ENCODE data around the gene SLC17A2. TPM values are rescaled to one million over a fixed set of nuclear protein-coding genes. Genes with fewer than 3 reads are reported as not detected.

SLC17A2 gene
- total RNA-seq, 6 experiments from 2014 or later, result not detected

DNA sequence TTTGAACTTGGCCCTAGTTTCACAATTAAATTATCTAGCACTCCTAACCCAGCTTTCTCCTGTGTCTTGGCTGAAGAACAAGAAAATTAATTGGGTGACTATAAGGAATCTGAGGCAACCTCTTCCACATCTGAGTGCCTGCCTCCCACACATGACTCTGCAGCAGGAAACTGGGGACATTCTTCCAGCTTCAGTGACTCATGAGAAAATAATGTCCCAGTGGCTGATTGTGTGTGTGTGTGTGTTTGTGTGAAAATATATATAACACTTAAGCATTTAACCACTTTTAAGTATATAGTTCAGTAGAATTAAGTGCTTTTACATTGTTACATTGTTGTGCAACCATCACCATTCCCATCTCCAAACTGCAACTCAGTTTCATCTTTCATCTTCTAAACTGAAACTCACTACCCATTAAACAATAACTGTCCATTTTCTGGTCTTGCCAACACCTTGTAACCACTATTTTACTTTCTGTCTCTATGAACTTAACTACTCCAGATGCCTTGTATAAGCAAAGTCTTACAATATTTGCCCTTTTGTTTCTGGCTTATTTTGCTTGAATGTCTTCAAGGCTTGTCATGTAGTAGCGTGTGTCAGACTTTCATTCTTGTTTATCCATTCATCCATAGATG lies 40.8 kb upstream of the SLC17A2 start:
- no peak for TF ChIP-seq CTCF (IDR thresholded peaks at IDR 0.05)
- no peaks in the 10 kb centered on the region for H3K9me3 Mint-ChIP-seq
- H3K27me3 Mint-ChIP-seq (ENCODE audit: insufficient read depth), result no peaks in the 10 kb centered on the region; the same call in 1 of the 2 replicates
- H3K4me1 Mint-ChIP-seq (ENCODE audit: low read depth), result peaks cover 58% of the 10 kb centered on the region
- H3K36me3 Mint-ChIP-seq (ENCODE audit: low read depth), result peaks cover 66% of the 10 kb centered on the region
- peak overlapping the region; percentile 37 for H3K4me3 Mint-ChIP-seq
- peak overlapping the region; percentile 84 for H3K27ac Mint-ChIP-seq
- DNase-seq, result peak; percentile 89

GRCh38 chr6:25968769-25969168 lies 38.3 kb upstream of the SLC17A2 start:
- H3K27ac Mint-ChIP-seq, result no peak overlapping the region; the same call in 1 of the 2 replicates
- DNase-seq, result no peak
- H3K4me1 Mint-ChIP-seq (ENCODE audit: low read depth), result peaks cover 68% of the 10 kb centered on the region
- no peaks in the 10 kb centered on the region; the same call in 1 of the 2 replicates for H3K27me3 Mint-ChIP-seq (ENCODE audit: insufficient read depth)
- H3K9me3 Mint-ChIP-seq, result no peaks in the 10 kb centered on the region
- peaks cover 62% of the 10 kb centered on the region for H3K36me3 Mint-ChIP-seq (ENCODE audit: low read depth)
- TF ChIP-seq CTCF (IDR thresholded peaks at IDR 0.05), result no peak
- H3K4me3 Mint-ChIP-seq, result no peak overlapping the region

DNA sequence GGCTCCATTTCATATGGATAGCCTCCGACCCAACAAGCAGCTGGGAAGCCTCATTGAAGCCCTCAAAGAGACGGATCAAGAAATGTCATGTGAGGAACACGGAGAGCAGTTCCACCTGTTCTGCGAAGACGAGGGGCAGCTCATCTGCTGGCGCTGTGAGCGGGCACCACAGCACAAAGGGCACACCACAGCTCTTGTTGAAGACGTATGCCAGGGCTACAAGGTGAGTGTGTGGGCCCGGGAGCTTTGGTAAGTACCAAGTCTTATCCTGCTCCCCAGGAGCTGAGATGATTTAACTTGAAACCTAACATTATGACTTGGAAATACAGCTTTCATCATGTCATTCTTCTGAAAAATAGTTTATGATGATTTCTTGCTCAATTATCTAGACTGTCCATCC lies 36.2 kb upstream of the SLC17A2 start:
- H3K9me3 Mint-ChIP-seq, result no peaks in the 10 kb centered on the region
- no peak overlapping the region for H3K27ac Mint-ChIP-seq
- peaks cover 43% of the 10 kb centered on the region for H3K36me3 Mint-ChIP-seq (ENCODE audit: low read depth)
- no peak for TF ChIP-seq CTCF (IDR thresholded peaks at IDR 0.05)
- H3K27me3 Mint-ChIP-seq (ENCODE audit: insufficient read depth), result no peaks in the 10 kb centered on the region; the same call in 1 of the 2 replicates
- DNase-seq, result no peak
- no peak overlapping the region for H3K4me3 Mint-ChIP-seq
- peaks cover 78% of the 10 kb centered on the region for H3K4me1 Mint-ChIP-seq (ENCODE audit: low read depth)

- H3K4me1 Mint-ChIP-seq (ENCODE audit: low read depth), result peaks cover 78% of the 10 kb centered on the region
- DNase-seq, result no peak
- H3K27ac Mint-ChIP-seq, result no peak overlapping the region
- peaks cover 35% of the 10 kb centered on the region for H3K36me3 Mint-ChIP-seq (ENCODE audit: low read depth)
- no peaks in the 10 kb centered on the region; the same call in 1 of the 2 replicates for H3K27me3 Mint-ChIP-seq (ENCODE audit: insufficient read depth)
- H3K9me3 Mint-ChIP-seq, result no peaks in the 10 kb centered on the region
- no peak overlapping the region for H3K4me3 Mint-ChIP-seq
- TF ChIP-seq CTCF (IDR thresholded peaks at IDR 0.05), result no peak
Measured at GRCh38 chr6:25965058-25965457, 34.6 kb upstream of the SLC17A2 start.

- peak overlapping the region; percentile 100 for H3K27ac Mint-ChIP-seq
- no peaks in the 10 kb centered on the region for H3K9me3 Mint-ChIP-seq
- no peak for TF ChIP-seq CTCF (IDR thresholded peaks at IDR 0.05)
- peaks cover 82% of the 10 kb centered on the region for H3K4me1 Mint-ChIP-seq (ENCODE audit: low read depth)
- peak overlapping the region; percentile 99 for H3K4me3 Mint-ChIP-seq
- peaks cover 31% of the 10 kb centered on the region for H3K36me3 Mint-ChIP-seq (ENCODE audit: low read depth)
- no peaks in the 10 kb centered on the region; the same call in 1 of the 2 replicates for H3K27me3 Mint-ChIP-seq (ENCODE audit: insufficient read depth)
- no peak for DNase-seq
Measured at GRCh38 chr6:25963426-25964123, 33.1 kb upstream of the SLC17A2 start.
